ENCODE measurements around the gene CEP41.

CEP41 gene

DNA sequence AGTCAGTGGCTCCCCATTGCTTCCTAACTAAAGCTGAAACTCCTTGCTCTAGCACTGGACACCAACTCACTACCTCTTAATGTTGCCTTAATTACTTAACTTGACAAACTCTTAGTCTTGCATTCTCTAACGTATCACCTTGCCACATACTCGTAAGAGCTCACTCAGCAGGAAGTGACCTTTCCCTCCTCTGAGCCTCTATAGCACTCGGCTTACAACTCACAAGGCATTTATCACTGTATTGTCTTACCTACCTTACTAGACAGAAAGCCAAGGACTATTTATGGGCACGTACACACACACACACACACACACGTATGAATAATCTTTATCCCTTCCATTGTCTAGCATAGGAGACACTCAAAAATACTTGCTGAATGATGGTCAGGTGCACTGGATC is 21.2 kb downstream of the CEP41 start:
- no peak for DNase-seq (ENCODE audit: low read depth in 2 of 2)

DNA sequence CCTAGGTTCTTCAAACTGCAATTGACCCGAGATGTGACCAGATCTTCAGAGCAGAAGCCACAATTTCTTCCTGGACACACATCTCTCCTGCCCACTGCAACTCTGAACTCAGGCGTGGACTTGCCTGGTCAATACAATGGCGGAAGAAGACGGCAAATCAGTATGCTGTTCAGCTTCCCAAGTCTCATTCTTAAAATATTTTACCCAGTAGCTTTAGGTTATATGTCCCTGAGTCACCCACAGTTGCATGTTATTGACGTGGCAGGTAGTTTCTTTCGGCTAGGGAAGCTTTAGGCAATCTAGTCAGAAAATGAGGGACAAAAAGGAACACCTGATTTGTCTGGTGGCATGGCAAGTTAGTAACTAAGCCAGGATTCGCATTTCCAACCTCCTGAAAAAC is 22.5 kb downstream of the CEP41 start:
- DNase-seq (ENCODE audit: low read depth in 2 of 2): no peak

DNA sequence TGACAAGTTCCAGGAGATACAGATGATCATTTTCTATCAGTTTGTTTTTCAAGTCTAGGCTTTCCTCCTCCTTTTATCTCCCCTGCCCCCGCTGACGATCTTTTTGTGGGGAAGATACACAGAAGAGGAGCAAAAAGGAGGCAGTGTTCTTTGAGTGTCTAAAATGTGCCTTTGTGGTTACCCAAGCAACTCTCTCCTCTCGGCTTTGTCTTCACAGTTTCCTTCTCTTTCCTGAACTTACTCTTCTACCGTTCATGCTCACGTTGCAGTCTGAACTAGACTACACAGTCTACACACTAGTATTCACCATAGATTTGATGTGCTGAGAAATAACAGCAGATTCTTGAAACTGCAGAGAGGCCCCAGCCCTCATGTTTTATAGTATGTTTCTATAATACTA is 23.6 kb downstream of the CEP41 start:
- no peak for DNase-seq (ENCODE audit: low read depth in 2 of 2)

DNA sequence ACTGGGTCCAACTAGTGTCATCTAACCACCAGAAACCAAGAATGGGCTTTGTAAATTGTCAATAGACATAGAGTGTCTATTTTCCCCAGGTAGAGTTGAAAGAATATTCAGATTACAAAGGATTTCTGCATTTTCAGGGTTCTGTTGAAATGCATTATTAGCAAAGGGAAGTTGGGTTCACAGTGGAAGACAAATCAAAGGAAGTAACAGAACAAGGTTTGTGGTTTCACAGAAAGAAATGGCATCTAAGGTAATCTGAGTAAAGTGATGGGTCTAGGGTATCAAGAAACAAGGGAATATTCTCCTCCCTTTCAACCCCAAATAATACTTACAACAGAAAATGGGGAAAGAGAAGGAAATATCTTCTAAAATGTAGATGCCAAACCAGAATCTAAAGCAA is 25.8 kb downstream of the CEP41 start:
- DNase-seq (ENCODE audit: low read depth in 2 of 2): no peak

DNA sequence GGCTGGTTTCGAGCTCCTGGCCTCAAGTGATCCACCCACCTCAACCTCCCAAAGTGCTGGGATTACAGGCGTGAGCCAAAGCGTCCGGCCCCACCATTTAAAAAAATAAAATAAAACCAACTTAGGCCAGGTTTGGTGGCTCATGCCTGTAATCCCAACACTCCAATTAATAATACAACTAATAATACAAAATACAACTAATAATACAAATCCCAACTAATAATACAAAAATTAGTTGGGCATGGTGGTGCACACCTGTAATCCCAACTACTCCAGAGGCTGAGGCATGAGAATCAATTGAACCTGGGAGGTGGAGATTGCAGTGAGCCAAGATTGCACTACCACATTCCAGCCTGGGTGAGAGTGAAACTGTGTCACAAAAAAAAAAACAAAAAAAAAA is 27.6 kb downstream of the CEP41 start:
- no peak for DNase-seq (ENCODE audit: low read depth in 2 of 2)

DNA sequence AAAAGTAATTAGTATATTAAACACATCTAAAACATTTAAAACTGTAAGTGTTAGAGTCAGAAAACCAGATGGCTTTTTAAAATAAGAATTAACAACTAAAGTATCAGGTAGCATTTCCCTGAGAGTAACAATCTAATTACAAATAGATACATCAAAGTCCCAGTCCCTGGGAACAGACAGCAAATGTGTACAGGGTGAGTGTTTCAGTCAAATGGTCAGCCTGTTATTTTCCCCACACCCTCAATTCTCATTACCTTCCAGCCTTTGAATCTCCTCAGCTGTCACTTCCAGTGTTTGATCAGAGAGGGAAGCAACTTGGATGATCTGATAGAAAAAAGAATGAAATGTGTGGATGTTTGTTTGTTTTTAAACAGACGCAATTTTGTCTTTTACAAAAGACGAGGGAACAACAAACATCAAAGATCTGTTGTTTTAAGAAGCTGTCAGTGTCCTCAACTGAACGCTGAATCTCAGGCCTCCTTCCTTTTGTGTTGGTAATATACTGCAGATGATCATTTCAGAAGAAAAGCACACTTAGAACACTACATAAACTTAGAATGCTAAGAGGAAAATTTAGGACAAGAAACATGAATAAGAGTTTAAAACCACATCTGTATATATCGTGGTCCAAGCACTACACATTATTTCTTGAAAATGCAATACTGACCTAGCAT is 29.8 kb downstream of the CEP41 start:
- no peak for DNase-seq (ENCODE audit: low read depth in 2 of 2)

DNA sequence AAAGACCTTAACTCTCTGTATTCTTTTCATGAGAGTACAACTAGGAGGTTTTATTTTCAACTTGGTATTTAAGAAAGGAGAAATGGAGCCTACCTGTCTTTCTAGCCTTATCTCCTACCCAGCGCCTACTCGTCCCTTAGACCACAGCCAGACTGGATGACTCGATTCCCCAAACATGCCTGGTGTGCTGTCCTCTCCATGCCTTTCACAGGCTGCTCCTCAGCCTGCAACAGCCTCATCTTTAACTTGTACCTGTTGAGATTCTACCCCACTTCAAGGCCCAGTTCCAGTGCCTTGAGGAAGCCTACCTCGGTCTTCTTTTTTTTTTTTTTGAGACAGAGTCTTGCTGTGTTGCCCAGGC is 31.1 kb downstream of the CEP41 start:
- no peak for DNase-seq (ENCODE audit: low read depth in 2 of 2)

DNA sequence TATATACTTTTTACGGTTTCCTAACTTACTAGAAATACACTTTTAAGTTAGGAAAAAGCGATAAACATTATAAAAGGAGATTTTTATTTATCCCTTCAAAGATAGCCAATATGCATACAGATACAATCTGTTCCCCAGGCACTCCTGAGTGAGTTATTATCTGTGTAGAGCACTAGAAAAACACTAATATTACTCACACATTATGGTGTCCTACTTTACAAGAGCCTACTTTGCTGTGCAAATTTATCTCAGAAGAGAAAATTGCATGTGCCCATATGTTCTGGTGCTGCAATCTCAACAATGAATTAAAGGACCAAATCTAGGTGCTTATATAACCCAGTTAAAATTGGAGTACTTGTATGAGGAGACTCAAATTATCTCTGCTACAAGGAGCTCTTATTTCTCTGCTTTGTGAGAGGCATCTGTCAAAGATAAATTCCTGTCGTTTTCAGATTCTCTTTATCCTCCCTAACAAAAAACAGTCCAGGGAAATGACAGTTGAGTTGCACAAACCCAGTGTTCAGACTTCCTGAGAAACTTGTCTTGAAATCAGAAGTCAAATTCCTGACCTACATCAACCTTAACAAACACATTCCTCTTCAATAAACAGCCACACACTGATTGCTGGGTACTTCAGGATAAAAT is 31.6 kb downstream of the CEP41 start:
- no peak for DNase-seq (ENCODE audit: low read depth in 2 of 2)

DNA sequence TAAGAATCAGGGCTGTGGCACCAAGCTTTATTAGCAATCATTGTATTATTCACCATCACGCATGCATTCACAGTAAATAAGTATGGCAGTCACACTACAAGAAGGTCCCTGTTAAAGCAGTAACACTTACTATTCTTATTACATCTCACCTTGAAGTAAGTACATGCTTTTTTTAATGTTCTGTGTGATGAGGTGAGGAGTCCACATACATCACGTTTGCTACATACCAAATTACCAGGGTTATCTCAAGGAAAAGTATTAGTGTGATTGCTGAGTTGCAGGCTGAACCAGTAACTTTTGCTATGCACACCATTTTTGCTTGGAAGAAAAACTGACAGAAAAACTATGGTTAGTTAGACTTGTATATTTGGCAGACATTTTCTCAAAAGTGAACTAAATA is 35.8 kb downstream of the CEP41 start:
- no peak for DNase-seq (ENCODE audit: low read depth in 2 of 2)

DNA sequence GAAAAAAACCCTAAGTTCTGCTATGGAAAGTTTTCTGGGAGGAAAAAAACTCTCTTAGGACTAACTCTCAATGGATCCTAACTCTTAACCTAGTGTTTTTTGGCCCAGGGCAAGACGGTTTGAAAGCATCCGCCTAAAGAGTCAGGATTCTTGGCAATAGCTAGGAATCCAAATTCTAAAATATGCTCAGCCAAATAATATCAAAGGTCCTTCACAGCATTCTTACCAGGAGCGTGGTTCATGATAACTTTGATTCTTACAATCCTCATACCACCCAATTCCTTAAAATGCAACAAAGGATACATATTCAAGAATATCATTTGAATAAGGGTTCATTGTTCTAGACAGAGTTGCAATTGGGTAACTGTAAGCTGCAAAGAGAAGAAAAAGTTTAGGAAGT is 39.2 kb downstream of the CEP41 start:
- no peak for DNase-seq (ENCODE audit: low read depth in 2 of 2)

DNA sequence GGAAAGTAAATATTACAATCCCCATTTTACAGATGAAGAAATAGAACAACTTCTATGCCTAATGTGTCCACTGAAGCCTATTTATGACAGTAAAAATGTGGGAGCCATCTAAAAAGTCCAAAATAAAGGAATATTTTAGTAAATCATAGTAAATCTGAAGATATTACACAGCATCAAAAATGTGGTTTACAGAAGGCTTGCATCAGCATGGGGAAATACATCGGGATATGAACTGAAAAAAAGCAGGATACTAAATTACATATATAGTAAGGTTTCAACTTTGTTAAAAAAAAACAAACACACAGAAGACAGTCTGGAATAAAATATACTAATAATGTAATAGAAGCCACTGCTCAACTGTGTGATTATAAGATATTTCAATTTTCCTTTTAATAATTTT is 39.7 kb downstream of the CEP41 start:
- DNase-seq (ENCODE audit: low read depth in 2 of 2): no peak

DNA sequence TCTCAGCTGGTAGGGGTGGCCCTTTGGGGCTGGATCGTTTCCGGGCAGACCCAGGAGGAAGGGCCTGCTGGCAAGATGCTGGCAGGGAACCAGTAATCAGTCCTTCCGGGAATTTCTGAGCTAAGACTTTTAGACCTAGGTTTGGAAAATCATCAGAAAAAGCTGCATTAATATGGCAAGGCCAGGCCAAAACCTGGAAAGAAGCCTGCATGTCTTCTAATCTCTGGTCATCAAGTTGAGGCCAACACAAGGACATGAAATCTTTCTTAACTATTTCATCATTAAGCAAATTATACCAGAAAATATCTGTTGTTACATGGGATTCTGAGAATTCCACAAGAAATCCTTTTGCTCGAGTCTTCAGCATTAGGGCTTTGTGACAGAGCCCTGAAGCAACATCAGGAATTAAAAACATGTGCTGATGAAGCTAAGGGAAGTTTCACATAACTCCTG is 40.7 kb downstream of the CEP41 start:
- no peak for DNase-seq (ENCODE audit: low read depth in 2 of 2)

DNA sequence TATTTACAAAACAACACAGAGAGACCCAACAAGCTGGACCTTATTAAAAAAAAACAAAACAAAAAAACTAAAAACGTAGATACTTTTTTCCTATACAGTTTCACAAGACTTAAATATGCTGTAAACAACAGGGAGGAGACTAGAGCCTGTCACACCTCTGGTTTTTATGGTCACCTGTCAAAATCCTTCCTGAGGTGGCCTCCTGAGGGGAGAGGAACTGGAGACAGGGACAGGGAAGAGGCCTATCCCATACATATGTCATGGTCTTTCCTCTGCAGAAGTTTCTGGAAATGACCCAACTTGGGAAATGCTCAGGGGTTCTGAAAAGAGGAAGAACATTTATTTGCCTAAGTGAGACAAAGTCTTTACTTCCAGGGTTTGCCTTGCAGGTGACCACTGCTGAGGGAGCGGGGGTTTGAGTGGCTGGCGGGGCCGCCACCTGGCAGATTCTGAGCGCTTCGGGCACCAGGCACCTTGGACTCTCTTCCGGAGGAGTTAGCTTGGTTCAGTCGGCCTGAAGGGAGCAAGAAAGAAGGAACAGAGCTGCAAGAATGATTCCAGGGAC is 42.2 kb downstream of the CEP41 start:
- no peak for DNase-seq (ENCODE audit: low read depth in 2 of 2)

DNA sequence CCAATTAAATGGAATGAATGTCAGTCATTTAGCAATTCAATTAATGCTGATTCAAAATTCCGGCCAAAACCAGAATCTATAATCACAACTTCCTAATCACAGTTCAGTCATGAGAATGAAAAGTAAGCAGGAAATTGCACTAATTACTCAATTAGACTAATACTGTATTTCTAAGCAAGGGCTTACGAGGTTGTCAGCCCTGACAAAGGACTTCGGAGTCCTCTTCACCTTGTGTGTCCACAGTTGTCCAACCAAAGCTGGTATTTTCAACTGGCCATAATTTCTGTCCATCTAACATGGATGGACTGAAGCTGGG is 43.1 kb downstream of the CEP41 start:
- DNase-seq (ENCODE audit: low read depth in 2 of 2): no peak

DNA sequence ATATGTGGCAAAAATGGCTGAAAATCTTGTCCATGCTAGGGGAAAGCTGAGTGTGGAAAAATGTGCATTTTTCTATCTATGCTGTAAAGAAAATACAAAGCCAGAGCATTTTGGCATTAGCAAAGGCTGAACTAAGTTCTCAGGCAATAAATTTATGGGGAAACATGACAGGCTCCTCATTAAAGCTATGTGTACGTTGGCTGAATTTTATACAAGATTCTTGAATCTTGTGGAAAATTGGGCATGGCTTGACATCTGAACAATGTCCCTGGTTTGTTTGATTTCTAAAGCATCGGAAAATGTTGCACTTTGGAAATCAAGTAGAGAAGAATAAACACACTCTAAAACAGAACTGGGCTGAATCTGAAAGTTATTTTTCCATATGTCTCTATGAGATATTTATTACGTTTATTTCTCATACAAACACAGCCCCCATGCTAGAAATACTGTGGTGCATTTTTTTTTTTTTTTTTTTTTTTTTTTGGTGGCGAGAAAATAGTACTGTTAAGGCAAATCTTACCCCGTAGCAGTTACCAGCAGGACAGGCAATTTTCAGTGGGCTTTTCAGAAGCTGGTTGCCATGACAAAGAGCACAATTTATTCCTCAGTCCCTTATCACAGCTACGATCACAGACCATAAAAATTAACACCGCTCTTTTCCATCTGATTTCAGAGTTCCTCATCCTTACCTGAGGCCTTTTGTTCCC is 43.6 kb downstream of the CEP41 start:
- DNase-seq (ENCODE audit: low read depth in 2 of 2): no peak

DNA sequence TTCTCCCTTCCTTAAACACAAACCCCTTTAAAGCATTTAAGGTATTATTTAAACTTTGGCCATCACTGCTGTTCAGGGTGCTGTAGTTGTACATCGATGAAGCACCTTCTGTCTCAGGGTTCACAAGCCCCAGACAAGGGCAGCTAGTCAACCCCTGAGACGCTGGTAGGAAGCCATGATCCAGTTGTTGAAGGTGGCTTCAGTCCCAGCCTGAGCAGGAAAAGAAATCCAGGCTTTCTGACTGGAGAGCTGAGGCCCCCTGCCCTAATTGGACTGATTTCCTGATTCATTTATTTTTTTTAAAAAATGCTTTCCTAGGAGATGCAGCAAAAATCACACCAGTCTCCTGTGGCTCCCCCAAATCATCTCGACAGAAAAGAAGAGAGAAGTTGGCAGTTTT is 44.7 kb downstream of the CEP41 start:
- DNase-seq (ENCODE audit: low read depth in 2 of 2): no peak

DNA sequence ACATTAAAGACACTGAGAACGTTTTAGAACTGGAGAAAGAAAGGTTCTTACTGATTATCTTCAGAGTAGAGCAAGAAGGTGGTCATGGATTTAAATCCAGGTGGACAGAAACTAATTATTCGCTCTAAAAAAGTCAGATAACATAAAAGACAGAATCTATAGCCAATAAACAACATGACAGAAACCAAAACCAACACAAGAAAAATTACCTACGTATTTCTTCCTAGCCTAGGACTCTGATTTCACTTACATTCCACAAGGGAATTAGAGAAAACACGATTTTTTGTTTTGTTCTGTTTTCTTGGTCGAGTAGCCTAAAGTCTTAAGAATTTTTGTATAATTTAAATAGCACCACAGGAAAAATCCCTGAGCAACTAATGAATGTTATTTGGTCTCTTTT is 45.4 kb downstream of the CEP41 start:
- DNase-seq (ENCODE audit: low read depth in 2 of 2): no peak

DNA sequence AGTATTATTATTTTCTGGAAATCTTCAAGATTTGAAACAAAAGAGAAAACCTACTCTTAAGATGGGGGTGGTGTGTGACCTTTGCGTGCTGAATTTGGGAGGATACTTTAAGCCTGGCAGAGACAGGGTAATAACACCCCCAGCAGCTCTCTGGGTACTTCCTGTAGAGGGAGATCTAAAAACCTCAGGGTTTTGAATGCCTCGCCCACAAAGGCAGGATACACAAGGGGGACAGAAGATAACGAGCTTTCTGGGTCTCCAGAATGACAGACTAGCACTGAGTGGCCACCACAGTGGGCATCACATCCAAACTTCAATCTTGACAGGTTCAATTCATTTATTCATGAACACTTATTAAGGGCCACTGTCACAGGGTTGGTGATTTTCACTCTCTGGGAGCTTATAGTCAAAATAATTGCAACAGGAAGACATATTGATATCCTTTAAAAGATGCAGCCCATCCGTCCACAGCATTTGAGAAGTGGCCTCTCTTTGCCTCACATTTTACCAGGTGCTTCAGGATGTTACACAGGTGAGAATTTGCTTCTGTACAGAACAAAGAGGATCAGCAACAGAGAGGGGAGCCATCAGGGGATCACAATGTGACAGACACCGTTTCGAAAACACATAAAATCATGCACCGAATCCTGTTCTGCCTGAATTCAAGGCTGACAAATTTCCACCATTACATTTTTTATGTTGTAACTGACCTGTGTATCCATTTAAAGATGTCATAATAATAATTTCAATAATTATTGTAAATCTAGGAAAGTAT is 46.2 kb downstream of the CEP41 start:
- DNase-seq (ENCODE audit: low read depth in 2 of 2): no peak

DNA sequence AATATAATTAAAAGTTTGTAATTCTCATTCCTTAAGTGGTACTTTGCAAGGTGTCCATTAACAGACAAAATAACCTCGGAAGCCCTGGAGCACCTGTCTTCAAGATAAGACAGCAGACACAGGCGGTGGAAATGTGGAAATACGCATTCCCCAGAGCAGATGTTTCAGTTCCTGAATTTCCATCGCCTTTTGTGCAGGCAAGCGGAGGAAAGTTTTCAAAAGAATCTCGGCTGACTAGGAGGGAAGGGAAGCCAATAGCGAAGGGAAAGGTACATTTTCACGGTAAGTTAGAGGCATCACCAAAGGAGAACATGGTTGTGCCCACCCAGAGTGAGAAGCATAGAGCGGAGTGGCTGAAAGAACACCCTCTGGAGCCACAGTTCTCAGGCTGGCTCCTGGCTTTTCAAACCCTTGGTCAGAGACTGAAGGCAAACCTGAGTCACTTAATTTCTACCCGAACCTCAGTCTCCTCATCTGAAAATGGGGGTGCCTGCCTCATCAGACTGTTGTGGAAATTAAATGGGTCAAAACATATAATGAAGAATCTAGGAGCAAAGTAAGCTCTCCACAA is 46.9 kb downstream of the CEP41 start:
- no peak for DNase-seq (ENCODE audit: low read depth in 2 of 2)

DNA sequence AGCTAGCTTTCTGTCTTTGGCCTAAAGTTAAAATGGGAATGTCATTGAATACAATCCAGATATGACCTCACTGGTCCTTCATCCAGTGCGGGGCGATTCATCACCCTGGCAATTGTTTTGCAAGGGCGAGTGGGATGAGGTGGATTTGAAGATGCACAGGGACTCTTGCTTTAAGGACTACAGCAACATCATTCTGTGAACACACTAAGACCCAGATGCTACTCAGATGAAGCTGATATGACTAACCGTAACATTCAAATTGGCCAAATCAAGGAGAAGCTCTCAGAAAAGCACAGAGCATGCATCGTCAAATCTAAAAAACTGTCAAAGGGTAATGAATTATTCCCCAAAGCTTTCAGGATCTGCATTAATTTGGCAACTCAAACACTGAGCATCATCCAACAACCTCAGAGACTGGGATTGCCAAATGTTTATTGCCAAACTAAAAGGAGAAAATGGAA is 47.7 kb downstream of the CEP41 start:
- DNase-seq (ENCODE audit: low read depth in 2 of 2): no peak

DNA sequence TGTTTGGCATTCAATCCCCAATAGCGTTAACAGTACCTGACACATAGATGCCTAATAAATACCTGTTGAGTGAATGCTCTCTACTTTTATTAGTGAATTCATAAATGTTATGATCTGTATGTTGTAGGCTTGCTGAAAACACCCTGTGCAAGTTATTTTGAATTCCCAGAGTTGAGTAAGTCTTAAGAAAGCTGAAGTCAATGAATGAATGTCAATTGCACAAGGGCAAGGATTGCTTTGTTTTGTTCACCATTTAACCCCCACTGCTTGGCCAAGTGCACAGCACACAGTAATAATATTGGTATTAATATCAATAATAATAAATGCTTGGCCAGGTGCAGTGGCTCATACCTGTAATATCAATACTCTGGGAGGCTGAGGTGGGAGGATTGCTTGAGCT is 50.3 kb downstream of the CEP41 start:
- DNase-seq (ENCODE audit: low read depth in 2 of 2): no peak

DNA sequence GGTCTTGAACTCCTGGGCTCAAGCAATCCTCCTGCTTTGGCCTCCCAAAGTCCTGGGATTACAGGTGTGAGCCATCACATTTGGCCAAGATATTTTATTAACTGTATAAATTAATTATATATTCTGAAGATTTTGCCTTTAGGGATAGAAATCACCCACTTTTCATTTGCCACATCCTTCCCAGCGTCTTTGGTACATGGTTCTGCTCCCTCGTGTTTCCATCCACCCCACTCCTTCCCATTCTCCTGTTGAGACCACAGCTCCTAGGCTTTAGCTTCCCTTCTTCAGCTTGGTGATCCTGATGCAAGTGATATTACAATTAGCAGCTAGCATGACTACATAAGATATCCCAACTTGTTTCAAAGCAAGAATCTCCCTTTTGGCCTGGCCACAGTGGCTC is 52.1 kb downstream of the CEP41 start:
- DNase-seq (ENCODE audit: low read depth in 2 of 2): no peak

Measured in stimulated activated CD4-positive, alpha-beta T cell treated with anti-CD3 and anti-CD28 coated beads, Interleukin-1b, Interleukin-23, amount 100 ng/mL, for 1 hour (primary cell).